Activated naive CD8-positive, alpha-beta T cell treated with anti-CD3 and anti-CD28 coated beads, Interleukin-2, amount 10 ng/mL, durations not matched to agents 7 days and 5 days (primary cell): ENCODE results near the gene MAN2B1. TPM values are rescaled to one million over a fixed set of nuclear protein-coding genes. Genes with fewer than 3 reads are reported as not detected.
A peak's percentile ranks its signal among the peaks of the same experiment; 100 is the strongest.
"Not testable (repeated sequence)": the region's sequence is repeated elsewhere in the genome, so short reads cannot be mapped to it uniquely, and the experiment has no call there.

Experiments
- ATAC-seq: fragments of 150-1000 bp; cut with Tn5 transposase; one replicate; pipeline ENCODE4 v1.10.0; 2021; ENCODE audit warnings: low read depth, moderate library complexity
- POLR2A ChIA-PET: fragments of 350-600 bp; sonication (Branson Sonifier 250); formaldehyde crosslinking; loops from one replicate; lab custom pipeline; 2021; ENCODE audit warnings: antibody characterized with exemption; lab: Charles Lee
- DNase-seq: peaks from one replicate; pipeline ENCODE4 v3.0.0; 2021
- H3K27ac Mint-ChIP-seq: one replicate; pipeline ENCODE4 v1.8.0; 2022; ENCODE audit warnings: mild to moderate bottlenecking, mixed read lengths
- H3K27me3 Mint-ChIP-seq: one replicate; pipeline ENCODE4 v1.8.0; 2022; ENCODE audit warnings: mild to moderate bottlenecking, moderate library complexity, mixed read lengths
- H3K36me3 Mint-ChIP-seq: one replicate; pipeline ENCODE4 v1.8.0; 2021; ENCODE audit warnings: mild to moderate bottlenecking, mixed read lengths
- H3K4me1 Mint-ChIP-seq: one replicate; pipeline ENCODE4 v1.8.0; 2021; ENCODE audit warnings: mixed read lengths
- H3K4me3 Mint-ChIP-seq: one replicate; pipeline ENCODE4 v1.8.0; 2022; ENCODE audit warnings: mild to moderate bottlenecking, moderate library complexity, mixed read lengths
- H3K9me3 Mint-ChIP-seq: one replicate; pipeline ENCODE4 v1.8.0; 2021; ENCODE audit warnings: mixed read lengths
- total RNA-seq, 2 experiments: library from RNA; stranded (reverse); gene quantifications; one replicate each; pipeline ENCODE4 v1.2.3, GENCODE V29; 2021

MAN2B1 gene
- total RNA-seq, 2 experiments from 2014 or later, result 108 to 115 TPM

- Mint-ChIP-seq H3K27me3 (no peaks in the 10 kb centered on the region), H3K36me3 (peaks cover 20% of the 10 kb centered on the region), H3K4me3 (peak within 1 kb of the TSS; percentile 89), H3K27ac (peak within 1 kb of the TSS; percentile 89), H3K4me1 (peaks cover 17% of the 10 kb centered on the region), H3K9me3 (no peaks in the 10 kb centered on the region)
- POLR2A ChIA-PET, result interaction anchor here (0.6 to 2.7 kb wide), 16 partner anchors 9 to 1122 kb away, joined by 3 to 25 read pairs (median 6); partner anchors contain the start of genes FBXW9, GET3, JUNB and RNASEH2A
- DNase-seq, result peak; percentile 82
- ATAC-seq, result peak; percentile 75
Measured at GRCh38 chr19:12681074-12681987, 14.8 kb upstream of the MAN2B1 start, which contains the start of gene DHPS. DHPS (minus strand) TSS chr19:12681880; CDS start chr19:12681766, 114 bp downstream.

GRCh38 chr19:12680034-12680433, 13.5 kb upstream of the MAN2B1 start:
- Mint-ChIP-seq H3K36me3 (peaks cover 25% of the 10 kb centered on the region), H3K9me3 (no peaks in the 10 kb centered on the region), H3K27ac (no peak overlapping the region), H3K4me3 (peak overlapping the region; percentile 89), H3K4me1 (peaks cover 18% of the 10 kb centered on the region), H3K27me3 (no peaks in the 10 kb centered on the region)
- POLR2A ChIA-PET, result no interaction called here
- DNase-seq (no peak), ATAC-seq (no peak)

DNA sequence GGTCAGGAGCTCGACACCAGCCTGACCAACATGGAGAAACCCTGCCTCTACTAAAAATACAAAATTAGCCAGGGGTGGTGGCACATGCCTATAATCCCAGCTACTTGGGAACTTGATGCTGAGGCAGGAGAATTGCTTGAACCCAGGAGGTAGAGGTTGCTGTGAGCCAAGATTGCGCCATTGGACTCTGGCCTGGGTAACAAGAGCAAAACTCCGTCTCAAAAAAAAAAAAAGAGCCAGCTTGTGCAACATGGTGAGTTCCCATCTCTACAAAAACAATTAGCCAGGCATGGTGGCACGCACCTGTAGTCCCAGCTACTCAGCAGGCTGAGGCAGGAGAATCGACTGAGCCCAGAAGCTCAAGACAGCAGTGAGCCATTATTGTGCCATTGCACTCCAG, 11.5 kb upstream of the MAN2B1 start:
- not testable (repeated sequence) for ATAC-seq, H3K4me3 Mint-ChIP-seq, H3K27me3 Mint-ChIP-seq, DNase-seq, H3K9me3 Mint-ChIP-seq, H3K27ac Mint-ChIP-seq
- H3K4me1 Mint-ChIP-seq, result peaks cover 18% of the 10 kb centered on the region
- POLR2A ChIA-PET, result interaction anchor here (0.6 to 2.4 kb wide), 5 partner anchors 13 to 115 kb away, joined by 3 to 7 read pairs (median 3); partner anchors contain the start of gene FBXW9
- H3K36me3 Mint-ChIP-seq, result peaks cover 28% of the 10 kb centered on the region

- H3K4me3 Mint-ChIP-seq, result no peak overlapping the region
- H3K36me3 Mint-ChIP-seq, result peaks cover 30% of the 10 kb centered on the region
- POLR2A ChIA-PET, result interaction anchor here (1.1 to 2.4 kb wide), 3 partner anchors 9 to 112 kb away, joined by 4 to 7 read pairs (median 4); partner anchors contain the start of gene FBXW9
- no peaks in the 10 kb centered on the region for H3K9me3 Mint-ChIP-seq
- peaks cover 21% of the 10 kb centered on the region for H3K4me1 Mint-ChIP-seq
- H3K27ac Mint-ChIP-seq, result no peak overlapping the region
- DNase-seq, result no peak
- no peaks in the 10 kb centered on the region for H3K27me3 Mint-ChIP-seq
- ATAC-seq, result no peak
Measured at GRCh38 chr19:12676928-12677327, 10.4 kb upstream of the MAN2B1 start.

GRCh38 chr19:12676384-12676792, 9.8 kb upstream of the MAN2B1 start:
- Mint-ChIP-seq H3K27me3 (no peaks in the 10 kb centered on the region), H3K36me3 (peaks cover 31% of the 10 kb centered on the region), H3K4me1 (peaks cover 22% of the 10 kb centered on the region), H3K9me3 (no peaks in the 10 kb centered on the region), H3K4me3 (no peak overlapping the region), H3K27ac (peak overlapping the region; percentile 69)
- DNase-seq (peak; percentile 88), ATAC-seq (peak; percentile 49)
- POLR2A ChIA-PET, result interaction anchor here (0.6 to 1.6 kb wide), 3 partner anchors 8 to 290 kb away, joined by 4 read pairs; no protein-coding TSS in a partner anchor

DNA sequence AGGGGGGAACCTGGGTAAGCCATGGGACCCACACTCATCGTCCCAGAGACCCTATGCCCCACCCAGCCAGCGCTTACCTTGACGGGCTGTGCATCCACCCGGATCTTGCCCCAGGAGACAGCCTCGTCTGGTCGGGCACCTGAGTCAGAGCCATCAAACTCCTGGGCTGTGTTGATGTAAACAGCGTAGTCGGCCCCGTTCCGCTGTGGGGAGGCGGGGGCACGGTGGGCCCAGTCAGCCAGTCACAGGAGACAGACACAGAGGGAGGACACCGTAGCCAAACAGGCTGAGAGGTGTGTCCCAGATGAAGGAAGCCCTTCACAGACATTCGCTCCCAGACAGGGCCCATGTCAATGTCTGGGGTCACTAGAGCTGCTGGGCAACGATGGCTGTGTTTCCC, 9.4 kb upstream of the MAN2B1 start:
- no peak for ATAC-seq
- POLR2A ChIA-PET, result interaction anchor here (0.6 to 1.6 kb wide), 3 partner anchors 8 to 290 kb away, joined by 4 read pairs; no protein-coding TSS in a partner anchor
- H3K27ac Mint-ChIP-seq, result no peak overlapping the region
- H3K27me3 Mint-ChIP-seq, result no peaks in the 10 kb centered on the region
- H3K4me1 Mint-ChIP-seq, result peaks cover 19% of the 10 kb centered on the region
- peaks cover 28% of the 10 kb centered on the region for H3K36me3 Mint-ChIP-seq
- no peaks in the 10 kb centered on the region for H3K9me3 Mint-ChIP-seq
- no peak for DNase-seq
- no peak overlapping the region for H3K4me3 Mint-ChIP-seq

- peaks cover 27% of the 10 kb centered on the region for H3K36me3 Mint-ChIP-seq
- H3K4me3 Mint-ChIP-seq, result no peak overlapping the region
- H3K27me3 Mint-ChIP-seq, result no peaks in the 10 kb centered on the region
- no peak overlapping the region for H3K27ac Mint-ChIP-seq
- POLR2A ChIA-PET, result interaction anchor here (1.6 kb wide), 1 partner anchor 111 kb away, joined by 4 read pairs; no protein-coding TSS in a partner anchor
- peaks cover 20% of the 10 kb centered on the region for H3K4me1 Mint-ChIP-seq
- ATAC-seq (no peak), DNase-seq (no peak)
- no peaks in the 10 kb centered on the region for H3K9me3 Mint-ChIP-seq
Measured at GRCh38 chr19:12675399-12675798, 8.9 kb upstream of the MAN2B1 start.

GRCh38 chr19:12672744-12673143, 6.2 kb upstream of the MAN2B1 start:
- DNase-seq (no peak), ATAC-seq (no peak)
- Mint-ChIP-seq H3K4me1 (peaks cover 26% of the 10 kb centered on the region), H3K36me3 (peaks cover 20% of the 10 kb centered on the region), H3K9me3 (no peaks in the 10 kb centered on the region), H3K4me3 (no peak overlapping the region), H3K27me3 (no peaks in the 10 kb centered on the region), H3K27ac (no peak overlapping the region)
- POLR2A ChIA-PET, result interaction anchor here (1.0 kb wide), 2 partner anchors 9 to 33 kb away, joined by 3 to 4 read pairs; partner anchors contain the start of gene DHPS

GRCh38 chr19:12670159-12670928, 3.8 kb upstream of the MAN2B1 start:
- peak overlapping the region; percentile 100 for H3K27ac Mint-ChIP-seq
- H3K4me3 Mint-ChIP-seq, result peak overlapping the region; percentile 99
- ATAC-seq (no peak), DNase-seq (no peak)
- H3K9me3 Mint-ChIP-seq, result no peaks in the 10 kb centered on the region
- peaks cover 31% of the 10 kb centered on the region for H3K4me1 Mint-ChIP-seq
- H3K27me3 Mint-ChIP-seq, result no peaks in the 10 kb centered on the region
- H3K36me3 Mint-ChIP-seq, result peaks cover 9% of the 10 kb centered on the region
- POLR2A ChIA-PET, result interaction anchor here (0.6 to 2.2 kb wide), 4 partner anchors 9 to 118 kb away, joined by 3 to 19 read pairs (median 4); partner anchors contain the start of gene DHPS

GRCh38 chr19:12669270-12670158, 3.0 kb upstream of the MAN2B1 start:
- H3K27ac Mint-ChIP-seq, result peak overlapping the region; percentile 100
- peaks cover 35% of the 10 kb centered on the region for H3K4me1 Mint-ChIP-seq
- ATAC-seq, result peak; percentile 22
- POLR2A ChIA-PET, result interaction anchor here (0.5 to 2.2 kb wide), 9 partner anchors 12 to 306 kb away, joined by 3 to 19 read pairs (median 5); partner anchors contain the start of genes DHPS, ZNF490 and ZNF791
- H3K9me3 Mint-ChIP-seq, result no peaks in the 10 kb centered on the region
- H3K4me3 Mint-ChIP-seq, result peak overlapping the region; percentile 99
- H3K36me3 Mint-ChIP-seq, result peaks cover 9% of the 10 kb centered on the region
- no peaks in the 10 kb centered on the region for H3K27me3 Mint-ChIP-seq
- peak; percentile 80 for DNase-seq

DNA sequence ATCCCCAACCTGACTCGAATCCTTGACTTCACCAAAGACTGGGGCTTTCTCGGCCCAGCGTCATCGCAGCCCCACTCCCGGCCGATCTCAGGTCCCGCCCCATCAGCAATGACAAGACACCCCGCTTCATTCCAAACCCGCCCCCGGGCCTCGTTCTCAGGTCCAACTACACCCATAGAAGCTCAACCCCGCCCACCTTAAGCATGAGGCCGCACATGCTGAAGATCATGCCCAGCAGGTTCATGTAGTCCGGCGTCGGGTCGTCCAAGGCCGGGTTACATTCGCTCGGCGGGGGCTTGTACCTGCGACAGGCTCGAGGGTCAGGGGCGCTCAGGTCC, 2.4 kb upstream of the MAN2B1 start:
- ATAC-seq (peak; percentile 29), DNase-seq (peak; percentile 68)
- no peaks in the 10 kb centered on the region for H3K9me3 Mint-ChIP-seq
- no peaks in the 10 kb centered on the region for H3K27me3 Mint-ChIP-seq
- peaks cover 7% of the 10 kb centered on the region for H3K36me3 Mint-ChIP-seq
- H3K4me3 Mint-ChIP-seq, result peak overlapping the region; percentile 99
- H3K4me1 Mint-ChIP-seq, result peaks cover 37% of the 10 kb centered on the region
- POLR2A ChIA-PET, result interaction anchor here (0.5 to 2.2 kb wide), 10 partner anchors 8 to 306 kb away, joined by 3 to 19 read pairs (median 4); partner anchors contain the start of genes DHPS, ZNF490 and ZNF791
- H3K27ac Mint-ChIP-seq, result peak overlapping the region; percentile 100

GRCh38 chr19:12668346-12668745, 1.8 kb upstream of the MAN2B1 start:
- peaks cover 10% of the 10 kb centered on the region for H3K36me3 Mint-ChIP-seq
- POLR2A ChIA-PET, result interaction anchor here (0.8 to 2.2 kb wide), 7 partner anchors 8 to 66 kb away, joined by 3 to 19 read pairs (median 5); partner anchors contain the start of genes DHPS, ZNF490 and ZNF791

More at GRCh38 chr19:12668346-12668745, 1.8 kb upstream of the MAN2B1 start:
- Mint-ChIP-seq H3K9me3 (no peaks in the 10 kb centered on the region), H3K4me1 (peaks cover 37% of the 10 kb centered on the region), H3K27me3 (no peaks in the 10 kb centered on the region), H3K27ac (peak overlapping the region; percentile 100), H3K4me3 (peak overlapping the region; percentile 99)
- ATAC-seq, result no peak
- DNase-seq, result no peak
